Right lobe of liver (tissue), 4 donors: ENCODE measurements around the gene USH1G.

Source experiments
- CTCF ChIP-seq, 4 donors: fragments of 200-600 bp in 3 of 4; fragments of 450-650 bp in 1 of 4; IDR thresholded peaks; one replicate each; pipeline versions ENCODE4 v1.5.1 to v1.8.0; 2016 to 2022; ENCODE audit warnings: antibody characterized with exemption in 4 of 4, mild to moderate bottlenecking in 2 of 4
- POLR2A ChIP-seq: fragments of 450-650 bp; IDR thresholded peaks from one replicate; pipeline ENCODE4 v1.6.1; 2017; ENCODE audit warnings: antibody characterized with exemption, mild to moderate bottlenecking
- donor health status: DM: no; HTN: no; CAD: no.
- donor health status: DM: no; HTN: no; CAD: no.
- donor health status: DM: no; HTN: yes; CAD: no.

GRCh38 chr17:74903671-74904070 lies 19.4 kb downstream of the USH1G start:
- TF ChIP-seq CTCF (IDR thresholded peaks at IDR 0.05): no peak
- TF ChIP-seq POLR2A: no peak
